Thoracic aorta (tissue), 2 donors: ENCODE results near the gene TRIM31. TPM values are rescaled to one million over a fixed set of nuclear protein-coding genes. Genes with fewer than 3 reads are reported as not detected.

Experiments used
- ATAC-seq: fragments of 150-250 bp; one replicate; pipeline ENCODE4 v1.8.0; 2017; ENCODE audit warnings: low read depth; ENCODE audit not compliant: insufficient number of reproducible peaks, low FRiP score
- DNase-seq: peaks from one replicate; pipeline ENCODE4 v3.0.0-alpha.2; 2020; ENCODE audit warnings: low spot score
- H3K27ac ChIP-seq, 2 donors: fragments of 200-600 bp; sonication (generic); 1 replicate in 1 of 2; 2 replicates in 1 of 2; pipeline ENCODE4 v1.5.1; 2016; ENCODE audit warnings: mild to moderate bottlenecking in 2 of 2, moderate library complexity in 2 of 2
- H3K27me3 ChIP-seq: fragments of 200-600 bp; sonication (generic); replicated peaks from 2 replicates; pipeline ENCODE4 v1.6.0; 2016; ENCODE audit warnings: mild to moderate bottlenecking; ENCODE audit not compliant: insufficient read depth
- H3K36me3 ChIP-seq: fragments of 200-600 bp; sonication (generic); one replicate; pipeline ENCODE4 v1.5.1; 2016
- H3K4me1 ChIP-seq, 2 donors: fragments of 200-600 bp; sonication (generic); 1 replicate in 1 of 2; 2 replicates in 1 of 2; pipeline versions ENCODE4 v1.5.1 to v1.6.0; 2016; ENCODE audit warnings: low read depth in 2 of 2, mild to moderate bottlenecking in 1 of 2; ENCODE audit not compliant: control insufficient read depth in 1 of 2
- H3K4me3 ChIP-seq: fragments of 200-600 bp; sonication (generic); 2 replicates; pipeline ENCODE4 v1.5.1; 2016; ENCODE audit warnings: mild to moderate bottlenecking
- H3K9me3 ChIP-seq: fragments of 200-600 bp; sonication (generic); 2 replicates; pipeline ENCODE4 v1.5.1; 2016
- total RNA-seq, 2 donors: library from RNA; depleted of rRNA; stranded (reverse); fragments of >200 nt; gene quantifications; one replicate each; pipeline versions ENCODE4 v1.1.0 to v1.2.3, GENCODE V29; 2016
- TF ChIP-seq, protein P1 (sequence below): fragments of 200-600 bp; sonication (generic); IDR thresholded peaks from one replicate; pipeline ENCODE4 v1.5.1; 2019; ENCODE audit warnings: antibody characterized with exemption

The TRIM31 gene
- total RNA-seq, 2 donors from 2014 or later = 2.0 TPM; not detected in 1

DNA sequence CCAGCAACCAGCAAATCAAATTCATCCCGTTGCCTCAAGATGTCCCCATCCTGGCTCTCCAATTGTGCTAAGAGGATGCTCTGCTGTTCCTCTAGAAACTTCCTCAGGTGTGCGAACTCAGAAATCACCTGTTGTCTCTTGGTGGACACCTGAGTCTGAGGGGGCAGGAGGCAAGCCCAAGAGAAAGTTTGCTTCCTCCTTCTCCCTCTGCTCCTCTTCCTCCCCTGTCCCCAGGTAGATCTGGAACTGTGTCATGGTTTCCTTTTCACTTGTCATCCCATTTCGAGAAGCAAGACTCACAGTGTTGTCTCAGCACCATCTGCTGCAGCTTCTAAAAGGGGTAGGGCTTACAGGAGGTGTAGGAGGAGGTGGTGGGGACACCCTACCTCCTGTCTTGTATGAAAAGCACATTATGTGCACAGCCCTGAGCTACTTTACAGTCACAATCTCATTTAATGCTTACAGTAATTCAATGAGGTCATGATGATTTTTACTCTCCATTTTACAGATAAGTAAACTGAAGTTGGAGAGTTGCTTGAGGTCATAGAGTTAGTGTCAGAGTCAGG lies 45.7 kb upstream of the TRIM31 start:
- Histone ChIP-seq H3K27ac (no peak overlapping the region), H3K36me3 (no peaks in the 10 kb centered on the region), H3K27me3 (no peaks in the 10 kb centered on the region), H3K4me3 (no peak overlapping the region), H3K4me1 (no peaks in the 10 kb centered on the region), H3K9me3 (no peaks in the 10 kb centered on the region)
- DNase-seq = no peak
- TF ChIP-seq, protein P1, sequence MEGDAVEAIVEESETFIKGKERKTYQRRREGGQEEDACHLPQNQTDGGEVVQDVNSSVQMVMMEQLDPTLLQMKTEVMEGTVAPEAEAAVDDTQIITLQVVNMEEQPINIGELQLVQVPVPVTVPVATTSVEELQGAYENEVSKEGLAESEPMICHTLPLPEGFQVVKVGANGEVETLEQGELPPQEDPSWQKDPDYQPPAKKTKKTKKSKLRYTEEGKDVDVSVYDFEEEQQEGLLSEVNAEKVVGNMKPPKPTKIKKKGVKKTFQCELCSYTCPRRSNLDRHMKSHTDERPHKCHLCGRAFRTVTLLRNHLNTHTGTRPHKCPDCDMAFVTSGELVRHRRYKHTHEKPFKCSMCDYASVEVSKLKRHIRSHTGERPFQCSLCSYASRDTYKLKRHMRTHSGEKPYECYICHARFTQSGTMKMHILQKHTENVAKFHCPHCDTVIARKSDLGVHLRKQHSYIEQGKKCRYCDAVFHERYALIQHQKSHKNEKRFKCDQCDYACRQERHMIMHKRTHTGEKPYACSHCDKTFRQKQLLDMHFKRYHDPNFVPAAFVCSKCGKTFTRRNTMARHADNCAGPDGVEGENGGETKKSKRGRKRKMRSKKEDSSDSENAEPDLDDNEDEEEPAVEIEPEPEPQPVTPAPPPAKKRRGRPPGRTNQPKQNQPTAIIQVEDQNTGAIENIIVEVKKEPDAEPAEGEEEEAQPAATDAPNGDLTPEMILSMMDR = no peak
- no peak for ATAC-seq

DNA sequence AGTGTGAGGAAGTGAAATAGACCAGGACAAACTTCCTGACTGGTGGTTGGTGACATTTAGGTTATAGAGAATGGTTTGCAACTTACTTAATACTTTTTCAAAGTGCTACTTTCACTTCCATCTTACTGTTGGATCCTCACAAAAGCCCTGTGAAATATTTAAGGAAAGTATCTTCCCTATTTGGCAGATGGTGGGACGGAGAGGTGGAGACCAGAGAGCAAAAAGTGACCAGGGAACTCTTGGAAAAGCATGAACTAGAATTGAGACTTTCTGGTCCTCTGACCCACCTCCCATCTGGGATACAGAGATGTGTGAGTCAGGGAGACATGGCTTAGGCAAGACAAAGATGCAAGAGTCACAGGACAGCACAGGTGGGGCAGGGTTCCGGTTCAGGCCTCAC lies 45.1 kb upstream of the TRIM31 start:
- H3K4me1 ChIP-seq = no peaks in the 10 kb centered on the region
- no peaks in the 10 kb centered on the region for H3K36me3 ChIP-seq
- ATAC-seq (no peak), DNase-seq (no peak)
- H3K27ac ChIP-seq = no peak overlapping the region
- no peaks in the 10 kb centered on the region for H3K9me3 ChIP-seq
- TF ChIP-seq, protein P1 = no peak
- H3K27me3 ChIP-seq = no peaks in the 10 kb centered on the region
- H3K4me3 ChIP-seq = no peak overlapping the region

DNA sequence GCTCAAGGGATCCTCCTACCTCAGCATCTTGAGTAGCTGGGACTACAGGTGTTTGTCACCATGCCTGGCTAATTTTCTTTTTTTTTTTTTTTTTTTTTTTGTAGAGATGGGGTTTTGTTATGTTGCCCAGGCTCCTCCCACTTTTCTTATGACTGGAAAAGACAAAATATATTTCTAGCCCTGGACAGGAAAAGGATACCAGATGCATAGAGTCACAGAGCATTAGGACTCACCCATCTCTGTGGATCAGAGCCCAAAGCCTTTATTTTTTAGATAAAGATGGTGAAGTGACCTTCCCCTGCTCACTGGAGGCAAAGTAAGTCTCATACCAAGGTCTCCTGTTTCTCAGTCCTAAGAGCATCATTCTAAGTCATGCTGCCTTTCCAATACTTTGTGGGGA lies 44.7 kb upstream of the TRIM31 start:
- TF ChIP-seq, protein P1 = no peak
- H3K4me1 ChIP-seq = no peaks in the 10 kb centered on the region
- no peak overlapping the region for H3K27ac ChIP-seq
- H3K9me3 ChIP-seq = no peaks in the 10 kb centered on the region
- H3K4me3 ChIP-seq = no peak overlapping the region
- H3K36me3 ChIP-seq = no peaks in the 10 kb centered on the region
- DNase-seq = no peak
- no peaks in the 10 kb centered on the region for H3K27me3 ChIP-seq
- ATAC-seq = no peak

DNA sequence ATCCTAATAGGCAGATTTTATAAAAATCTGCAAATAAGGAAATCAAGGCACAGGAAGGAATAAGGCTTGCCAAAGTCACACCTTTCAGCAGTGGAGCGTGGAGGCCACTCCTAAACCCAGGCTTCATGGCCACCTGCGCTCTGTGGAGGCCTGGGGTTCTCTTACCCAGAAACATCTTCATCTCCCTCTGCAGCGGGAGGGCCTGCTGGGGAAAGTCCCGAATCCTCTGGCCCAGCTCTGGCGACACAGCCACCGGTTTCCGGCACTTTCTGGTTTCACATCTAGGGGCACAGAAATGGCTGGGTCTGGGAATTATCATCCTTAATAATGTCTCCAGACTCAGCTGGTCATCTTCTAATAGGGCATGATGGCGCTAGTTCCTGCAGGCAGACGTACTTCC lies 43.9 kb upstream of the TRIM31 start:
- Histone ChIP-seq H3K9me3 (no peaks in the 10 kb centered on the region), H3K27ac (no peak overlapping the region), H3K27me3 (no peaks in the 10 kb centered on the region), H3K36me3 (no peaks in the 10 kb centered on the region), H3K4me1 (no peaks in the 10 kb centered on the region), H3K4me3 (no peak overlapping the region)
- TF ChIP-seq, protein P1 = no peak
- DNase-seq (no peak), ATAC-seq (no peak)

DNA sequence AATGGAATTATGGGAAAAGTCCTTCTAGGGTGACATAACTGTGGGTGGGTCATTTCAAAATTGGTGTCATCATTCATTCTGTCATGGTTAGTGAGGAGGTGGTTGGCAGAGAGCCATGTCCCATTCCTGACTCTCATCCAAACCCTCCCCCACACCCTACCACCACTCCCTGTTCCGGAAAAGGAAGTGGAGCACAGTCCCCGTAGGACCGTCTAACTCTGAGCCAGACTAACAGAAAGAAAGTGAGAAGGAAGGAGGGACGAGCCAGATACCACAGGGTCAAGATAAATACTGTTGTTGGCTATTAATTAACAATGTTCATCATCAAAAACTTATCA lies 43.3 kb upstream of the TRIM31 start:
- Histone ChIP-seq H3K36me3 (no peaks in the 10 kb centered on the region), H3K4me3 (no peak overlapping the region), H3K27ac (no peak overlapping the region), H3K27me3 (no peaks in the 10 kb centered on the region), H3K4me1 (no peaks in the 10 kb centered on the region), H3K9me3 (no peaks in the 10 kb centered on the region)
- TF ChIP-seq, protein P1 = no peak
- DNase-seq (no peak), ATAC-seq (no peak)
